ENCODE data around the gene SMKR1.
"Not testable (repeated sequence)": the region's sequence is repeated elsewhere in the genome, so short reads cannot be mapped to it uniquely, and the experiment has no call there.

Gene SMKR1

DNA sequence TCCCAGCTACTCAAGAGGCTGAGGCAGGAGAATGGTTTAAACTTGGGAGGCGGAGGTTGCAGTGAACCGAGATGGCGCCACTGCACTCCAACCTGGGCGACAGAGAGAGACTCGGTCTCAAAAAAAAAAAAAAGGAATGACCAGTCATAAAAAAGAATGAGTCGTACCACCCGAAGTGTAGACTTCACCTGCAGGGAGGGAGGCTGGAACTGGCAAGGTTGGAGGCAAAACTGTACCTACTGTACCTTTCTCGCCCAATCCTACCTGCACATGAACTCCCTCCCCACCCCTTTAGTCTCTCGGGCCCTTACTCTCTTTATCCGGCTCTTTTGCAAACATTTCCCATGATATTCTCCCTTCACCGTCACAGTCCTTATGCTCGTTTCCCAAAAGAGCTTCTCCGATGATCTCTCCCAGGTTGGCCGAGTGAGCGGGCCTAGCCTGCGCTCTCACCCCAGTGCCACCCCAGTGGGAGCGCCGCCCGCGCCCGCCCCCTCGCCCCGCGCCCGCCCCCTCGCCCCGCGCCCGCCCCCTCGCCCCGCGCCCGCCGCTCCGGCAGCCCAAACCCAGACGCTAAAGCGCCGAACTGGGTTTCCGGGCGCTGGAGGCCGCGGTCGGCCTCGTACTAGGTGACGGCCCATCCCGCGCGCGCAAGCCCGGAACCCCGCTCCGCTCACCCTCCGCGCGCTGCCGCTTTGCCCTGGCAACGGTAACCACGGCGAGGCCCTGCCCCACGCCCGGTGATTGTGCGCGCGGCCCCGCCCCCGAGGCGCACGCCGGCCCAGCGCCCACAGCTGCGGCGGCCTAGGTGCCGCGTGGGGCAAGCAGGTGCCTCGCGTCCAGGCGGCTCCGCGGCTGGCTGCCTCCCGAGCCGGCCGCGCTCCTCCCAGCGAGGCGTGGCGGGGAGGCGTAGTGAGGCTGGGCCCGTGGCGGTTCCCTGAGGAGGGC is at the start of gene SMKR1:
SMKR1 (plus strand) TSS at position 772 of the 948 bp plus-strand sequence. CDS start 294 bp downstream, outside the sequence.
- peak; percentile 66 to 79 (median 68) for DNase-seq (ENCODE audit: low read depth in 2 of 3, low spot score in 2 of 3)

- DNase-seq (ENCODE audit: low read depth in 2 of 3, low spot score in 2 of 3): no peak
Measured at GRCh38 chr7:129452589-129453231, 49.6 kb upstream of the SMKR1 start.

GRCh38 chr7:129453510-129454248 is 48.7 kb upstream of the SMKR1 start:
- DNase-seq (ENCODE audit: low read depth in 2 of 3, low spot score in 2 of 3): no peak

- no peak for DNase-seq (ENCODE audit: low read depth in 2 of 3, low spot score in 2 of 3)
Measured at GRCh38 chr7:129454249-129454551, 48.1 kb upstream of the SMKR1 start.

GRCh38 chr7:129456421-129456820 is 45.9 kb upstream of the SMKR1 start:
- no peak for DNase-seq (ENCODE audit: low read depth in 2 of 3, low spot score in 2 of 3)

GRCh38 chr7:129457101-129457500 is 45.2 kb upstream of the SMKR1 start:
- no peak for DNase-seq (ENCODE audit: low read depth in 2 of 3, low spot score in 2 of 3)

DNA sequence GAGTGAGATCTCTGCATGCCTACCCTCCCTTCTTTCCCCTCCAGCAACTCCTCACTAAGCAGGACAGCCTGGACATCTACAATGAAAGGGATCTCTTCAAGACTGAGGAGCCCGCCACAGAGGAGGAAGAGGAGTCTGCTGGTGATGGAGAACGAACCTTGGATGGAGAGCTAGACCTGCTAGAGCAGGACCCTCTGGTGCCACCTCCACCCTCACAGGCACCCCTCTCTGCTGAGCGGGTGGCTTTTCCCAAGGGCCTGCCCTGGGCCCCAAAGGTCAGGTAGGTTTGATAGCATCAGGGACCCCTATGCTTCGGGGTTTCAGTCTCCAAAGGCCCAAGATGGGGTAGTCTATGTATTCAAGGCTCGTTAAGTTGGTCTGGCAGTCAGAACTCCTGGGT is 44.2 kb upstream of the SMKR1 start:
- no peak for DNase-seq (ENCODE audit: low read depth in 2 of 3, low spot score in 2 of 3)

GRCh38 chr7:129461809-129462208 is 40.5 kb upstream of the SMKR1 start:
- DNase-seq (ENCODE audit: low read depth in 2 of 3, low spot score in 2 of 3): no peak

DNA sequence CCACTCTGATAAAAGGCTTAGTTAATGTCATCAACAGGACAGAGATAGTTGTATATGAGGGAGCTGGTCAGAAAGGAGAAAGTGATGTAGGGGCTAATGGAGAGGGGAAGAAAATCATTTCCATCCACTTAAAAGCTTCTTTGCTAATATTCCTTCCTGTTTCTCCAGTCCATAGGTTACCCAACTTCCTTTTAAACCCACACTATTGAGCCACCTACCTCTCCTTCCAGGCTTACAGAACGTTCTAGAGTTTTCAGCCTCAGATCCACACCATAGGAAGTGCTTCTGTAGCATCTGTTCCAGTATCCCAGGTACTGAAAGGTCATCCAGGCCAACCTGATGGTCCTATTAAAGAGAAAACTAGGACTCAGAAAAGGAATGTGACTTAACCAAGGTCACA is 39.9 kb upstream of the SMKR1 start:
- DNase-seq (ENCODE audit: low read depth in 2 of 3, low spot score in 2 of 3): no peak

GRCh38 chr7:129464194-129464593 is 38.1 kb upstream of the SMKR1 start:
- DNase-seq (ENCODE audit: low read depth in 2 of 3, low spot score in 2 of 3): no peak

GRCh38 chr7:129465080-129465479 is 37.3 kb upstream of the SMKR1 start:
- no peak for DNase-seq (ENCODE audit: low read depth in 2 of 3, low spot score in 2 of 3)

DNA sequence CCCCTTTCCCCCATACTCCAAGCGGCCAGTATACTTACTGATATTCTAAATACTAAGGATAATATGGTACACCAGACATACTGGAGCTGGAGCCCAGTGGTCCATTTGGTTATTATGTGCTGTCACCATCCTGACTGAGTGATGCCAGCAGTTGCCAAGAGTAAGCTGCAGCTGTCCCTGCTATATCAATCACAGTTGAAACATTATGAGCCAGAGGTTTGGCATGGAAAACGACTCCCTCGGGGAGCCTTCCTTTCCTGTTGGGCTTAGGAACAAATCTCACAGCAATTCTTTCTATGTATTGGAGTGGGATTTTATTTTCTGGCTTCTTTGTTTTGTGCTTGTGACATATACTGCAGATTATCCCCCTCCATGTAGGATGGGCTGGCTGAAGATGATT is 35.5 kb upstream of the SMKR1 start:
- DNase-seq (ENCODE audit: low read depth in 2 of 3, low spot score in 2 of 3): no peak

DNA sequence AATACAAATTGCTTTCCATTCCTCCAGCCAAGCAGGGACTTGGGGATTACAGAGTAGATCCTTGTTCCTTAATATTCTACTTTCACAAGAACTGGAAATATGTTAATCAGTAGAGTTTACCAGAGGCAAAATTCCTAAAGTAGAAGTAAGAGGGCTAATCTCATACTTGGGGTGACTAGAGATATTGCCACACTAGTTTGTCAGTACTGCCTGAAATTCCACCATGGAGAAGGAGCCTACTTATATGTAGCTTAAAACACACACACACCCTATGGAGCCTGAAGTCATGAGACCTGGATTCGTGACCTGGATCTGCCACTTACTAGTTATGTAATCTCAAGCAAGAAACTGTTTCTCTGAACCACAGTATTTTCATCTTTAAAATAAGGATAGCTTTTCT is 34.2 kb upstream of the SMKR1 start:
- DNase-seq (ENCODE audit: low read depth in 2 of 3, low spot score in 2 of 3): no peak

DNA sequence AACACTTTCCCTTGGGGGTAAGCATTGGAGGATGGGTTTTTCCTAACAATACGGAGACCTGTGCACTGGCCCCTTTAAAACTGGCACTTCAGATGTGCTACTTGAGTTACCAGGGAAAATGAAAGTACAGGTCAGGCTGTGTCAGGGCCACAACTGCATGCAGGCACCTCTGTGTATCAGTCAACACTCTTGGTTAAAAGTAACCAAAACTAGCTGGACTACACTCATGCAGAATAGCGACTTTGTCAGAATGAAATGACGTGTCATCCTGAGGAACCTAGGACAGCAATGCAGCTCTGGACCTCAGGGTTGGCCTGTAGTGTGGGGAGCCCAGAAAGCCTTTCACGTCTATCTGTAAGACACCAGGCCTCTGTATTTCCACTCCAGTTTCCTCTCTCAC is 33.8 kb upstream of the SMKR1 start:
- no peak for DNase-seq (ENCODE audit: low read depth in 2 of 3, low spot score in 2 of 3)

- DNase-seq (ENCODE audit: low read depth in 2 of 3, low spot score in 2 of 3): no peak
Measured at GRCh38 chr7:129469930-129470329, 32.4 kb upstream of the SMKR1 start.

DNA sequence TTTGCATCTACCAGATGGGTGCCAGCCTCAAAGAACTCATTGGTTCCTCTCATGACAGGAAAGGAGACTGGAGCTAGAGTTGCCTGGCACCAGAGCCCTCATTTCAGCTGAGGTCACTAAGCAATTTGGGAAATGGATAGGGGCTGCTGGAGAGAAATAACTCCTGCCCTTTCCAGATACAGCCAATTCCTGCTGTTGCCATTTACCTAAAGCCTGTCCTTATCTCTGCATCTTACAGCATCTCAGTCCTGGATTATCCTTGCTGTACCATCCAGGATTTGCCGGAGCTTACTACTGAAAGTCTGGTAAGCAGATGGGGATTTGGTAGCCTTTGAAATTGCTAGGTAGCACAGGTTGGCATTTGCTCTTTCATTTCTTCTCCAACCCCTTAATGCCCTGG is 31.9 kb upstream of the SMKR1 start:
- DNase-seq (ENCODE audit: low read depth in 2 of 3, low spot score in 2 of 3): no peak

DNA sequence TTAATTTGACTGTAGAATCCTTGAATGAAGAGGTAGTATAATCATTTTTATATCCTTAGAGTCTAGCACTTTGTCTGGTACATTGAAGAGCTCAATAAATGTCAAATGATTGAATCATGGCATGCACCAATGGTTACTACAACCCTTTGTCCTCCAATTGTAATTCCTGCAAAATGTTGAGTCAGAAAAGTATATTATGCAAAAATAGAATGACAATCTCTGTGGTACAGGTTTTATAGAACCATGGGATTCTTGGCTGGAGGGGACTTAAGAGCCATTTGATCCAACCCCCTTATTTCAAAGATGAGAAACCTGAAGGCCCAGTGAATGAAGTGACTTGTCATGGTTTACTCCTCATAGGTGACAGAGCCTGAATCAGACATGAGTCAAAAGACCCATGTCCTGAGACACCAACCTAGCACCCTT is 30.9 kb upstream of the SMKR1 start:
- DNase-seq (ENCODE audit: low read depth in 2 of 3, low spot score in 2 of 3): no peak

DNA sequence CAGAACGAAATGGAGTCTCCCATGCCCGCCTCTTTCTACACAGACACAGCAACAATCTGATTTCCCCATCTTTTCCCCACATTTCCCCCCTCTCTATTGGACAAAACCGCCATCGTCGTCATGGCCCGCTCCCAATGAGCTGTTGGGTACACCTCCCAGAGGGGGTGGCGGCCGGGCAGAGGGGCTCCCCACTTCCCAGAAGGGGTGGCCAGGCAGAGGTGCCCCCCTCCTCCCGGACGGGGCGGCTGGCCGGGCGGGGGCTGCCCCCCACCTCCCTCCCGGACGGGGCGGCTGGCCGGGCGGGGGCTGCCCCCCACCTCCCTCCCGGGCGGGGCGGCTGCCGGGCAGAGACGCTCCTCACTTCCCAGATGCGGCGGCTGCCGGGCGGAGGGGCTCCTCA is 26.4 kb upstream of the SMKR1 start:
- not testable (repeated sequence) for DNase-seq (ENCODE audit: low read depth in 2 of 3, low spot score in 2 of 3)

GRCh38 chr7:129476398-129476797 is 25.9 kb upstream of the SMKR1 start:
- not testable (repeated sequence) for DNase-seq (ENCODE audit: low read depth in 2 of 3, low spot score in 2 of 3)

DNA sequence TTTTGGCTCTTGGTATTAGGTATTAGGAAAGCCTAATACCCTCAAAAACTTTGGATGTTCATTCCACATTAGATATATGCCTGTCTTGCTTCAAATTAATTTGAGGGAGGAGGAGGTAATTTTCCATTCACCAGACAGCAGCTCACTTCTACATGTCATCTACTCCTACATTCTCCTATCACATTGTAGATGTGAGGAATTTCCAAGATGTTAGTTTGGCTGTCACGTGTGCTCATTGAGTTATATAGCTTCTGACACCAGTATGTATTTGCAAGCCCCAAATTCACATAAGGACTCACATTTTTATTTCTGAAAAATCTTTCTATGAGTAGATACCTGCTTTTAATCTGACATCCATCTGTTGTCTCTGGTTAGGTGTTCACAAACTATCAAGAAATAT is 22.5 kb upstream of the SMKR1 start:
- no peak for DNase-seq (ENCODE audit: low read depth in 2 of 3, low spot score in 2 of 3)

- no peak for DNase-seq (ENCODE audit: low read depth in 2 of 3, low spot score in 2 of 3)
Measured at GRCh38 chr7:129480674-129481363, 21.5 kb upstream of the SMKR1 start.
